ENCODE measurements around the gene SMOC2. TPM values are rescaled to one million over a fixed set of nuclear protein-coding genes. Genes with fewer than 3 reads are reported as not detected.
"Not testable (repeated sequence)": the region's sequence is repeated elsewhere in the genome, so short reads cannot be mapped to it uniquely, and the experiment has no call there.

SMOC2 gene
- total RNA-seq, 3 donors from 2014 or later (not counting 1 experiment from before 2014, with no cell fraction given): not detected

DNA sequence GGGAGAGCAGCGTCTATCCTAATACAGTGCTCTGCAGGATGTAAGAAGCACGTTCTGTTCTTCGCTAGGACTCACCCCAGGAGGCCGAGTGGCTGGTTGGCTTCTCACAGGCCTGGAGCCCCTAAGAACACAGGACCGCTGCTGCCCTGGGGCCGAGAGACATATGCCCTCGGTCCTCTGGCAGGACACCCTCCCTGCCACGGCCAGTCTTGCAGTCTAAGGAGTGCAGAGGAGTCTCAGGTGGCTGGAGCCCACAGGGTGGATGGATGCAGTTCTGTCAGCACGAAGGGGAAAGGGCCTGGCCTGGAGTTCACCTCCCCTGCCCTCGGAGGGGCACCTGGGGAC, 96.5 kb downstream of the SMOC2 start:
- Mint-ChIP-seq H3K4me3 (no peak overlapping the region), H3K27ac (no peak overlapping the region), H3K36me3 (no peaks in the 10 kb centered on the region), H3K4me1 (peaks cover 0 to 5% of the 10 kb centered on the region in 2 donors), H3K9me3 (no peaks in the 10 kb centered on the region), H3K27me3 (ENCODE audit: low read depth in 2 of 2) (peaks cover 12 to 32% of the 10 kb centered on the region in 2 donors)
- no peak for TF ChIP-seq CTCF (IDR thresholded peaks at IDR 0.05)
- intact Hi-C loops (cut with micrococcal nuclease): no loop called here
- no peak overlapping the region for H3K27ac ChIP-seq (ENCODE audit: low read length)
- ATAC-seq: no peak
- WGBS (ENCODE audit: insufficient coverage): 70% methylated on average over 10 of the region's 10 CpGs
- no peak overlapping the region for H3K4me3 ChIP-seq (ENCODE audit: low read length)
- no peak for DNase-seq
- no peaks in the 10 kb centered on the region for H3K9me3 ChIP-seq (ENCODE audit: control insufficient read depth, insufficient read depth, low read length)
- H3K4me1 ChIP-seq (ENCODE audit: control insufficient read depth, insufficient read depth, low read length): no peaks in the 10 kb centered on the region
- H3K27me3 ChIP-seq (ENCODE audit: control insufficient read depth, insufficient read depth, low read length): no peaks in the 10 kb centered on the region
- no peaks in the 10 kb centered on the region for H3K36me3 ChIP-seq (ENCODE audit: control insufficient read depth, insufficient read depth, low read length)

DNA sequence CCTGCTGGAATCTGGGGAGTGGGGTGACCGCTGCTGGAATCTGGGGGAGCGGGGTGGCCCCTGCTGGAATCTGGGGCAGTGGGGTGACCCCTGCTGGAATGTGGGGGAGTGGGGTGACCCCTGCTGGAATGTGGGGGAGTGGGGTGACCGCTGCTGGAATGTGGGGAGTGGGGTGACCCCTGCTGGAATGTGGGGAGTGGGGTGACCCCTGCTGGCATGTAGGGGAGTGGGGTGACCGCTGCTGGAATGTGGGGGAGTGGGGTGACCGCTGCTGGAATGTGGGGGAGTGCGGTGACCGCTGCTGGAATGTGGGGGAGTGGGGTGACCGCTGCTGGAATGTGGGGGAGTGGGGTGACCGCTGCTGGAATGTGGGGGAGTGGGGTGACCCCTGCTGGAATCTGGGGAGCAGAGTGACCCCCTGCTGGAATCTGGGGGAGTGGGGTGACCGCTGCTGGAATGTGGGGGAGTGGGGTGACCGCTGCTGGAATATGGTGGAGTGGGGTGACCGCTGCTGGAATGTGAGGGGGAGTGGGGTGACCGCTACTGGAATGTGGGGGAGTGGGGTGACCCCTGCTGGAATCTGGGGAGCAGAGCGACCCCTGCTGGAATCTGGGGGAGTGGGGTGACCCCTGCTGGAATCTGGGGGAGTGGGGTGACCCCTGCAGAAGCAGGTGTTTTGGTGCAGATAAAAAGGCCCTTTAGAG, 97.4 kb downstream of the SMOC2 start:
- H3K4me3 ChIP-seq (ENCODE audit: low read length); H3K4me1 ChIP-seq (ENCODE audit: control insufficient read depth, insufficient read depth, low read length); H3K27me3 ChIP-seq (ENCODE audit: control insufficient read depth, insufficient read depth, low read length); ATAC-seq; H3K27ac ChIP-seq (ENCODE audit: low read length); intact Hi-C loops (cut with micrococcal nuclease); H3K4me3 Mint-ChIP-seq; H3K36me3 Mint-ChIP-seq; H3K9me3 Mint-ChIP-seq; DNase-seq; H3K4me1 Mint-ChIP-seq; H3K9me3 ChIP-seq (ENCODE audit: control insufficient read depth, insufficient read depth, low read length); H3K27ac Mint-ChIP-seq; H3K36me3 ChIP-seq (ENCODE audit: control insufficient read depth, insufficient read depth, low read length): not testable (repeated sequence)
- peaks cover 12 to 32% of the 10 kb centered on the region in 2 donors for H3K27me3 Mint-ChIP-seq (ENCODE audit: low read depth in 2 of 2)
- WGBS (ENCODE audit: insufficient coverage): 88% methylated on average over 14 of the region's 14 CpGs

DNA sequence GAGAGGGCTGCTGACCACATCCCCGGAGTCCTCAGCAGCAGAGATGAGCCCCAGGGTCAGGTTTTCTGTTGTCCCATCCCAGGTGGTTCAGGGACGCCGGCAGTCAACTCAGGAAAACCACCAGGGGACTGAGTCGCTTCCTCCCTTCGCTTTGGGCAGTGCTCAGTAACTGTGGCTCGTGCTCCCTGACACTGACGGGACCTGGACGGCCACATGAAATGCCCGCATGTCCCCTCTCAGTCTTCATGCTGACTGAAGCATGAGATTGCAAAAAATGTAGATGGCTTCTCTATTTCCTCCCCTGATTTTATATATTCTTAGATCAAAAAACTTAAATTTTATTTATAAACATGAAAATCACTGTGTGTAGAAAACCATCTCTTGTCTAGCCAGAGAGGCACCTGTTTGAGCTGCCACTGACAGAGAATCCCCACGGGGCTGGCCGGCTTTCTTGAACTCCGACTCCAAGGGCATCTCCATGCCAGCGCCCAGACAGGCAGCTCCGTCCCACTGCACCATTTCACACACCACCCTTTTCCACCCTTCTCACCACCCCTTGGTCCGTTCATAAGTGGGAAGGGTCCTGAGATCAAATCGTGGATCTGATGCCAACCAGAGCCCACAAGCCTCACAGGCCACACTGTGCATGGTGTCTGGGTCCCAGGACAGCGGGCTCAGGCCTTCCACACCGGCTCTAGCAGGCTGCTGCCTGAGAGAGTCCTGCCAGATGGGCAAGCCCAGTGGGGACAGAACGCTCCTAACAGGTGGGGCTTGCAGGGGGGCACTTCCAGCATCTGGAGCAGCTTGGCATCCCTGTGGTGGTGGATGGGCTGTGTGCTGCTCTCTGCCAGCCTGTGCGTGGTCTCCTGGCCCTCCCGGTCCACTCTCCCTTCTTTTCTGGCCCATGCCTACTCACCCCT, 98.2 kb downstream of the SMOC2 start:
- intact Hi-C loops (cut with micrococcal nuclease): no loop called here
- ATAC-seq: no peak
- Histone ChIP-seq H3K4me3 (ENCODE audit: low read length) (no peak overlapping the region), H3K27ac (ENCODE audit: low read length) (no peak overlapping the region), H3K9me3 (ENCODE audit: control insufficient read depth, insufficient read depth, low read length) (no peaks in the 10 kb centered on the region), H3K27me3 (ENCODE audit: control insufficient read depth, insufficient read depth, low read length) (no peaks in the 10 kb centered on the region), H3K36me3 (ENCODE audit: control insufficient read depth, insufficient read depth, low read length) (no peaks in the 10 kb centered on the region), H3K4me1 (ENCODE audit: control insufficient read depth, insufficient read depth, low read length) (no peaks in the 10 kb centered on the region)
- Mint-ChIP-seq H3K4me1 (no peaks in the 10 kb centered on the region), H3K36me3 (no peaks in the 10 kb centered on the region), H3K9me3 (no peaks in the 10 kb centered on the region), H3K4me3 (no peak overlapping the region), H3K27me3 (ENCODE audit: low read depth in 2 of 2) (peaks cover 12 to 32% of the 10 kb centered on the region in 2 donors), H3K27ac (no peak overlapping the region)
- TF ChIP-seq CTCF (IDR thresholded peaks at IDR 0.05): no peak
- WGBS (ENCODE audit: insufficient coverage): 55% methylated on average over 21 of the region's 21 CpGs
- DNase-seq: no peak

- no peaks in the 10 kb centered on the region for H3K27me3 ChIP-seq (ENCODE audit: control insufficient read depth, insufficient read depth, low read length)
- intact Hi-C loops (cut with micrococcal nuclease): no loop called here
- no peak overlapping the region for H3K27ac ChIP-seq (ENCODE audit: low read length)
- Mint-ChIP-seq H3K27ac (no peak overlapping the region), H3K4me3 (no peak overlapping the region), H3K36me3 (no peaks in the 10 kb centered on the region), H3K4me1 (no peaks in the 10 kb centered on the region), H3K9me3 (no peaks in the 10 kb centered on the region), H3K27me3 (ENCODE audit: low read depth in 2 of 2) (peaks cover 15 to 32% of the 10 kb centered on the region in 2 donors)
- no peaks in the 10 kb centered on the region for H3K4me1 ChIP-seq (ENCODE audit: control insufficient read depth, insufficient read depth, low read length)
- H3K9me3 ChIP-seq (ENCODE audit: control insufficient read depth, insufficient read depth, low read length): no peaks in the 10 kb centered on the region
- 28% methylated on average over 14 of the region's 15 CpGs for WGBS (ENCODE audit: insufficient coverage)
- H3K36me3 ChIP-seq (ENCODE audit: control insufficient read depth, insufficient read depth, low read length): no peaks in the 10 kb centered on the region
- no peak for DNase-seq
- ATAC-seq: no peak
- H3K4me3 ChIP-seq (ENCODE audit: low read length): no peak overlapping the region
- no peak for TF ChIP-seq CTCF (IDR thresholded peaks at IDR 0.05)
Observed at GRCh38 chr6:168540713-168541291, 99.8 kb downstream of the SMOC2 start.
